H1 (cell line): ENCODE data around the gene ZNF618. TPM values are rescaled to one million over a fixed set of nuclear protein-coding genes. Genes with fewer than 3 reads are reported as not detected.

ENCODE experiments used
- BACH1 ChIP-seq: IDR thresholded peaks from 2 replicates; pipeline ENCODE4 v1.6.1; 2012; ENCODE audit warnings: low read length, improper control_type of control experiment
- BRCA1 ChIP-seq: IDR thresholded peaks from 2 replicates; pipeline ENCODE4 v1.6.1; 2012; ENCODE audit warnings: low read depth, low read length, improper control_type of control experiment
- CBX8 ChIP-seq: fragments of 300-800, 300-1000 bp; sonication (generic); IDR thresholded peaks from 2 replicates; pipeline ENCODE4 v1.7.1; 2016; ENCODE audit warnings: low read depth, low read length, borderline replicate concordance
- GTF2F1 ChIP-seq: IDR thresholded peaks from 2 replicates; pipeline ENCODE4 v1.6.1; 2012; ENCODE audit warnings: low read depth, low read length, improper control_type of control experiment, borderline replicate concordance
- KDM1A ChIP-seq: fragments of 200-600, 300-600 bp; sonication (generic); IDR thresholded peaks from 2 replicates; pipeline ENCODE4 v1.7.1; 2016; ENCODE audit warnings: mild to moderate bottlenecking, low read length, borderline replicate concordance
- POLR2A ChIP-seq, 2 experiments: IDR thresholded peaks; 1 replicate in 1 of 2; 2 replicates in 1 of 2; pipeline ENCODE4 v1.6.1; 2011; ENCODE audit warnings: low read depth in 2 of 2, low read length in 2 of 2, mild to moderate bottlenecking in 2 of 2; ENCODE audit errors: control extremely low read depth in 1 of 2
- POU5F1 ChIP-seq: IDR thresholded peaks from 2 replicates; pipeline ENCODE4 v1.6.1; 2011; ENCODE audit warnings: low read depth, mild to moderate bottlenecking, low read length, moderate library complexity
- YY1 ChIP-seq: IDR thresholded peaks from 2 replicates; pipeline ENCODE4 v1.6.1; 2011; ENCODE audit warnings: low read depth, mild to moderate bottlenecking, low read length
- polyA plus RNA-seq, 7 experiments: library from polyadenylated mRNA; depleted of rRNA in 3 of 7; stranded (reverse) in 5 of 7; unstranded in 2 of 7; fragments of >200 nt in 5 of 7; fragments of 200-250 nt in 2 of 7; gene quantifications; 1 replicate in 5 of 7; 2 replicates in 1 of 7; 4 replicates in 1 of 7; pipeline versions ENCODE4 v1.2.1 to v1.2.3, GENCODE V29; 2011 to 2013; ENCODE audit warnings: missing spikeins in 2 of 7, mixed read lengths in 2 of 7
- total RNA-seq: library from RNA; stranded (reverse); fragmentation: NEBNext Ultra II Directional; extraction: Animal tissue kit (Norgen Biotek cat#: 25700); gene quantifications from 2 replicates; pipeline ENCODE4 v1.2.1, GENCODE V29; 2021

The ZNF618 gene
- total and polyA plus RNA-seq, 2 of the 8 experiments (the other 6 are each of a cell fraction or from before 2014, with no cell fraction given): 9.6 to 28.5 TPM

GRCh38 chr9:114058688-114059046 is 182.6 kb downstream of the ZNF618 start (continued):
- no peak for TF ChIP-seq KDM1A
- no peak for TF ChIP-seq POLR2A (IDR thresholded peaks at IDR 0.05; ENCODE audit: control extremely low read depth in 1 of 2, low read depth in 2 of 2, low read length in 2 of 2)
- TF ChIP-seq GTF2F1: no peak
- TF ChIP-seq CBX8: no peak
- TF ChIP-seq YY1: no peak
- TF ChIP-seq POU5F1: no peak
- TF ChIP-seq BRCA1: no peak
- TF ChIP-seq BACH1: no peak
